Smooth muscle cell (in vitro differentiated cells): ENCODE results near the gene TMEM43. TPM values are rescaled to one million over a fixed set of nuclear protein-coding genes. Genes with fewer than 3 reads are reported as not detected.

Source experiments
- DNase-seq: peaks from one replicate; lab custom pipeline; 2025; ENCODE audit not compliant: unreplicated experiment; lab: John Stamatoyannopoulos, UW
- H2AFZ ChIP-seq: fragments of 200-600 bp; sonication (generic); 2 replicates; pipeline ENCODE4 v1.6.0; 2016; ENCODE audit warnings: antibody characterized with exemption, low read depth, mild to moderate bottlenecking
- H3F3A ChIP-seq: fragments of 200-600 bp; sonication (generic); 2 replicates; pipeline ENCODE4 v1.6.0; 2017; ENCODE audit warnings: antibody characterized with exemption, low read depth
- H3K27ac ChIP-seq: fragments of 200-600 bp; sonication (generic); 2 replicates; pipeline ENCODE4 v1.5.1; 2016; ENCODE audit warnings: low read depth, mild to moderate bottlenecking
- H3K27me3 ChIP-seq: fragments of 200-600 bp; sonication (generic); 2 replicates; pipeline ENCODE4 v1.6.1; 2016; ENCODE audit warnings: low read depth, mild to moderate bottlenecking
- H3K36me3 ChIP-seq: fragments of 200-600 bp; sonication (generic); 2 replicates; pipeline ENCODE4 v1.5.1; 2016; ENCODE audit warnings: low read depth
- H3K4me1 ChIP-seq: fragments of 200-600 bp; sonication (generic); 2 replicates; pipeline ENCODE4 v1.5.1; 2016; ENCODE audit warnings: low read depth
- H3K4me2 ChIP-seq: fragments of 200-600 bp; sonication (generic); 2 replicates; pipeline ENCODE4 v1.6.0; 2016; ENCODE audit warnings: mild to moderate bottlenecking
- H3K4me3 ChIP-seq: fragments of 200-600 bp; sonication (generic); 2 replicates; pipeline ENCODE4 v1.5.1; 2016; ENCODE audit warnings: mild to moderate bottlenecking
- H3K79me2 ChIP-seq: fragments of 200-600 bp; sonication (generic); 2 replicates; pipeline ENCODE4 v1.6.0; 2016; ENCODE audit warnings: low read depth, mild to moderate bottlenecking
- H3K9ac ChIP-seq: fragments of 200-600 bp; sonication (generic); 2 replicates; pipeline ENCODE4 v1.6.0; 2016; ENCODE audit warnings: low read depth
- H3K9me3 ChIP-seq: fragments of 200-600 bp; sonication (generic); replicated peaks from 2 replicates; pipeline ENCODE4 v1.5.1; 2016; ENCODE audit warnings: low read depth
- H4K20me1 ChIP-seq: fragments of 200-600 bp; sonication (generic); 2 replicates; pipeline ENCODE4 v1.6.0; 2016; ENCODE audit warnings: low read depth
- WGBS: methylation state at CpG from one replicate; pipeline ENCODE4 v1.1.7; 2016; ENCODE audit warnings: low lambda C conversion rate; 5-methylcytosine and 5-hydroxymethylcytosine counted together
- polyA plus RNA-seq: library from polyadenylated mRNA; unstranded; fragments of >200 nt; fragmentation: Nextera tagmentation; extraction: Ambion mirVana; gene quantifications from 2 replicates; pipeline ENCODE4 v1.2.1, GENCODE V29; 2016
- total RNA-seq: library from RNA; depleted of rRNA; stranded (reverse); fragments of >200 nt; gene quantifications from 2 replicates; pipeline ENCODE4 v1.2.3, GENCODE V29; 2014
- TF ChIP-seq, protein P1 (sequence below): fragments of 200-600 bp; sonication (generic); IDR thresholded peaks from 2 replicates; pipeline ENCODE4 v1.5.1; 2017; ENCODE audit warnings: borderline replicate concordance, mild to moderate bottlenecking, antibody characterized with exemption; ENCODE audit not compliant: insufficient read depth, poor library complexity, severe bottlenecking

TMEM43 gene
- total and polyA plus RNA-seq, 2 experiments from 2014 or later, result 60.1 to 81.1 TPM

DNA sequence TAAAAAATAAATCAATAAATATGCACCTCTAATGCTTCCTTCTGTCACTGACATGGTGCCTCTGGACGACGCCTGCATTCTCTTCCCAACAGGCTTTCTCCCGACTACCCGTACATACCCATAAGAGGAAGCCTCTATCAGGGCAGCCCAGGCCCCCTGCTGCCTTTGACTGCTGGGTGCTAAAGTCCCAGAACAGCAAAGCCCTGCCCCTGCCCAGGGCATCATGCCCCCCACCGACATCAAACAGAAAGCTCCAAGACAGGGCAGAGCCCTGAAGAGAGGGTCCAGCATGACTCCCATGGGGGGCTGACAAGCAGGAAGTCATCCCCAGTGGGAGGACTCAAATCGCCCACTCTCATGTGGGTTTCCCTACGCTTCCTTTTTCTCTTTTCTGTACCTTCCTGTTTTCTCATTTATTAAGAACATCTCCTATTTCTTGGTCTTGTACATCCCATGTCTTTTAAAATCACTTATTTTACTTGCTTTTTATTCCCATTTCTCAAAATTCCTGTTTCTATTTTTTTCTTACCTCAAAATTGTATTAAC lies 30.1 kb downstream of the TMEM43 start:
- WGBS, result 98% methylated on average over 7 of the region's 7 CpGs
- Histone ChIP-seq H3K27me3 (no peaks in the 10 kb centered on the region), H3K27ac (no peak overlapping the region), H3K4me1 (no peaks in the 10 kb centered on the region), H3F3A (no peaks in the 10 kb centered on the region), H2AFZ (no peak overlapping the region), H3K9ac (no peak overlapping the region), H3K4me2 (no peak overlapping the region), H3K79me2 (no peaks in the 10 kb centered on the region), H3K36me3 (peaks cover 14% of the 10 kb centered on the region), H3K9me3 (no peaks in the 10 kb centered on the region), H3K4me3 (no peak overlapping the region), H4K20me1 (peaks cover 3% of the 10 kb centered on the region)
- TF ChIP-seq, protein P1, sequence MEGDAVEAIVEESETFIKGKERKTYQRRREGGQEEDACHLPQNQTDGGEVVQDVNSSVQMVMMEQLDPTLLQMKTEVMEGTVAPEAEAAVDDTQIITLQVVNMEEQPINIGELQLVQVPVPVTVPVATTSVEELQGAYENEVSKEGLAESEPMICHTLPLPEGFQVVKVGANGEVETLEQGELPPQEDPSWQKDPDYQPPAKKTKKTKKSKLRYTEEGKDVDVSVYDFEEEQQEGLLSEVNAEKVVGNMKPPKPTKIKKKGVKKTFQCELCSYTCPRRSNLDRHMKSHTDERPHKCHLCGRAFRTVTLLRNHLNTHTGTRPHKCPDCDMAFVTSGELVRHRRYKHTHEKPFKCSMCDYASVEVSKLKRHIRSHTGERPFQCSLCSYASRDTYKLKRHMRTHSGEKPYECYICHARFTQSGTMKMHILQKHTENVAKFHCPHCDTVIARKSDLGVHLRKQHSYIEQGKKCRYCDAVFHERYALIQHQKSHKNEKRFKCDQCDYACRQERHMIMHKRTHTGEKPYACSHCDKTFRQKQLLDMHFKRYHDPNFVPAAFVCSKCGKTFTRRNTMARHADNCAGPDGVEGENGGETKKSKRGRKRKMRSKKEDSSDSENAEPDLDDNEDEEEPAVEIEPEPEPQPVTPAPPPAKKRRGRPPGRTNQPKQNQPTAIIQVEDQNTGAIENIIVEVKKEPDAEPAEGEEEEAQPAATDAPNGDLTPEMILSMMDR, result no peak
- DNase-seq, result no peak

DNA sequence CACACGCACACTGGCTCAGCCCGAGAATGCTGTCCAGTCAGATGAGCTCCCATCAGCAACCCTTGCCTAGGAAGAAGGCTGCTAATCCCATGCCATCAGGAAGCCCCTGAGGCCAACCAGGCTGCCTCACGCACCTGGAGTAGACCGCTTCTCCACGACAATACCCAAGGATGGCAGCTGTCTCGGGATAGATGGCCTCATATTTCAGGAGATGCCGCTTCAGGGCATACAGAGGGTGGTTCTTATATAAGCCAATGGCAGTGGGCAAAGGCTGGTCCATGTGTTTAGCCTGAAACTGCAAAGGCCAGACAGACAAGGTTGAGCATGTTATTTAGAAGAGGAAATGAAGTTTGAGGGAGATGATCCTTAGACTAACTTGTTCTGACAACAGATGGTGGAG lies 31.3 kb downstream of the TMEM43 start:
- no peak for DNase-seq
- H3K36me3 ChIP-seq, result peaks cover 26% of the 10 kb centered on the region
- no peaks in the 10 kb centered on the region for H3F3A ChIP-seq
- no peak overlapping the region for H2AFZ ChIP-seq
- no peaks in the 10 kb centered on the region for H3K27me3 ChIP-seq
- peaks cover 4% of the 10 kb centered on the region for H3K9me3 ChIP-seq
- peaks cover 3% of the 10 kb centered on the region for H4K20me1 ChIP-seq
- no peaks in the 10 kb centered on the region for H3K4me1 ChIP-seq
- H3K4me2 ChIP-seq, result no peak overlapping the region
- H3K27ac ChIP-seq, result no peak overlapping the region
- H3K9ac ChIP-seq, result no peak overlapping the region
- TF ChIP-seq, protein P1, result no peak
- no peak overlapping the region for H3K4me3 ChIP-seq
- no peaks in the 10 kb centered on the region for H3K79me2 ChIP-seq
- WGBS, result 94% methylated on average over 7 of the region's 7 CpGs

DNA sequence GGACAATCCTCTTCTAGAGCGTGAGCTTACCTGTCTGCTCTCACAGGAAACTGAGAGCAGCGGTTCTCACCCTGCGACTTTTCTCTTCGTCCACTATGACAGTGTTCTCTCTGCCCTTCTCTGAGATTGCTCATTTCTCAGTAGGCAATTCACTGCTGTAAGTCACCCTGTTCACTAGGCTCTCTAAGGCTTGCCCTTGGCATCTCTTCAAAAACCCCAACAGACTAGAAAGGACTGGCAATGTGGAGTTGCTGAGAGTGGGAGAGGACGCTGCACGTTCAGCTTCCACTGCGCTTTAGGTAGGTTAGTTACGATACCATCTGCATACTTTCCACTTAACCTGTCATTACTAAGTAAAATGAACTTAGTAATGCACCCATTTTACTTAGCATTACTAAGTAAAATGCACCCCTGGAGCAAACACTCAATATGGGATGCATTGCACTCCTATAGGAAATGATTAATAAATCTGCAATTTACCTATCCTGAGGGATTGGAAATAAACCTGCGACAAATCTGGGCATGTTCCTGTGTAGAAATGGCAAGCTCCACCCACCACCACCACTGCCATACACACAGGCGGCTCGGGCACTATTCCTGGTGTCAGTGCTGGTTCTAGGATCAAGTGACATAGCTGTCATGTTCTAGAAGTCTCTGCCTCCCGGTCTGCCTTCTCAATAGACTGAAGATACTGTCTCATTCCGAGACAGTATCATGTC lies 32.1 kb downstream of the TMEM43 start:
- H3K4me3 ChIP-seq, result no peak overlapping the region
- 93% methylated on average over 13 of the region's 13 CpGs for WGBS
- DNase-seq, result no peak
- TF ChIP-seq, protein P1, result no peak
- H3K9me3 ChIP-seq, result peaks cover 11% of the 10 kb centered on the region
- no peak overlapping the region for H3K4me2 ChIP-seq
- no peaks in the 10 kb centered on the region for H3K4me1 ChIP-seq
- H3K9ac ChIP-seq, result no peak overlapping the region
- H3K79me2 ChIP-seq, result peaks cover 4% of the 10 kb centered on the region
- no peak overlapping the region for H3K27ac ChIP-seq
- no peak overlapping the region for H2AFZ ChIP-seq
- peaks cover 3% of the 10 kb centered on the region for H4K20me1 ChIP-seq
- no peaks in the 10 kb centered on the region for H3F3A ChIP-seq
- H3K27me3 ChIP-seq, result no peaks in the 10 kb centered on the region
- peaks cover 34% of the 10 kb centered on the region for H3K36me3 ChIP-seq

DNA sequence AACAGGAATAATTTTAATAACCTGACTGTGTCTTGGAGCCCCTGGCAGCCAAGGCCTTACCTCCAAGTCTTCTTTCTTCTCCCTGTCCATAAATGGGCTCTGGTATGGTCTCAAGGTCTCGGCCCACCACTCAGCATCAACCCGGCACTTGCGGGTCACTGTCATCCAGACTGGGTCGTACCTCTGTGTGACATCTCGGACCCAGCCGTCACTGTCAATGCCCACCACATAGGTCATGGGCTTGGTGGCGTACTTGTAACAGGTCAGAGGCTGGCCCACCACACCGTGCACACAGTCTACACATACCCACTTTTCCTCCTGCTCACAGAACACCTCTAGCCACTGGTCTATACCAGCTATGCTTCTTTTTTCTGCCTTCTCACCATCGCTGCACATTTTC lies 33.1 kb downstream of the TMEM43 start:
- TF ChIP-seq, protein P1, result no peak
- peaks cover 3% of the 10 kb centered on the region for H4K20me1 ChIP-seq
- WGBS, result 96% methylated on average over 9 of the region's 9 CpGs
- DNase-seq, result no peak
- H2AFZ ChIP-seq, result no peak overlapping the region
- H3K4me3 ChIP-seq, result no peak overlapping the region
- no peak overlapping the region for H3K27ac ChIP-seq
- H3K9me3 ChIP-seq, result peaks cover 20% of the 10 kb centered on the region
- H3K4me2 ChIP-seq, result no peak overlapping the region
- H3F3A ChIP-seq, result no peaks in the 10 kb centered on the region
- peaks cover 4% of the 10 kb centered on the region for H3K79me2 ChIP-seq
- peaks cover 44% of the 10 kb centered on the region for H3K36me3 ChIP-seq
- no peaks in the 10 kb centered on the region for H3K4me1 ChIP-seq
- no peak overlapping the region for H3K9ac ChIP-seq
- no peaks in the 10 kb centered on the region for H3K27me3 ChIP-seq
